Endothelial cell of umbilical vein (primary cell): ENCODE results near the gene BST2. TPM values are rescaled to one million over a fixed set of nuclear protein-coding genes. Genes with fewer than 3 reads are reported as not detected.

ENCODE experiments used
- BruUV-seq: library from RNA; stranded (reverse); fragments of 400-500 nt; replicated peaks from 2 replicates; lab custom pipeline; 2021; lab: Mats Ljungman, UMichigan
- CTCF ChIA-PET: fragments of 300-600, 350-600 bp; sonication (Branson Sonifier 250); formaldehyde crosslinking; loops from one replicate; lab custom pipeline; 2021; ENCODE audit warnings: antibody characterized with exemption, inconsistent platforms; lab: Charles Lee
- POLR2A ChIA-PET: fragments of 300-600, 350-600 bp; sonication (Branson Sonifier 250); formaldehyde crosslinking; loops from one replicate; lab custom pipeline; 2021; ENCODE audit warnings: antibody characterized with exemption, inconsistent platforms; lab: Charles Lee
- DNase-seq: peaks from one replicate; pipeline ENCODE4 v3.0.0-alpha.2; 2011; ENCODE audit warnings: low read depth, low spot score
- FAIRE-seq: peaks from 2 replicates; lab custom pipeline; 2011; peaks lifted over from hg19 to GRCh38; lab: Jason Lieb, UNC
- H2AFZ ChIP-seq: 2 replicates; pipeline ENCODE4 v1.6.0; 2012; ENCODE audit warnings: low read depth, low read length, control low read depth, inconsistent platforms
- H3K27ac ChIP-seq: 2 replicates; pipeline ENCODE4 v1.5.1; 2011; ENCODE audit warnings: low read depth, mild to moderate bottlenecking, control low read depth, low read length, moderate library complexity; ENCODE audit not compliant: insufficient read depth
- H3K27me3 ChIP-seq, 2 experiments: 2 replicates each; pipeline versions ENCODE4 v1.6.0 to v1.6.1; 2011; ENCODE audit warnings: low read length in 2 of 2, mixed read lengths in 1 of 2; ENCODE audit not compliant: control insufficient read depth in 2 of 2, insufficient read depth in 2 of 2
- H3K36me3 ChIP-seq, 2 experiments: 2 replicates in 1 of 2; 3 replicates in 1 of 2; pipeline ENCODE4 v1.5.1; 2011; ENCODE audit warnings: low read length in 2 of 2, mild to moderate bottlenecking in 1 of 2, moderate library complexity in 1 of 2; ENCODE audit not compliant: control insufficient read depth in 2 of 2, insufficient read depth in 2 of 2; ENCODE audit errors: extremely low read depth in 1 of 2
- H3K4me1 ChIP-seq: 3 replicates; pipeline ENCODE4 v1.5.1; 2011; ENCODE audit warnings: mild to moderate bottlenecking, low read length; ENCODE audit not compliant: control insufficient read depth, insufficient read depth; ENCODE audit errors: extremely low read depth
- H3K4me2 ChIP-seq: 2 replicates; pipeline ENCODE4 v1.6.1; 2011; ENCODE audit warnings: low read length, control low read depth, mixed read lengths; ENCODE audit not compliant: insufficient read depth
- H3K4me3 ChIP-seq, 3 experiments: fragments of 200-600 bp in 1 of 3; sonication (generic), shearing (Covaris generic) in 1 of 3; replicated peaks in 1 of 3; 2 replicates each; pipeline ENCODE4 v1.5.1; 2011 to 2016; ENCODE audit warnings: control low read depth in 3 of 3, low read length in 3 of 3, mild to moderate bottlenecking in 2 of 3, inconsistent platforms in 1 of 3, low read depth in 1 of 3, moderate library complexity in 1 of 3; ENCODE audit not compliant: insufficient read depth in 1 of 3
- H3K79me2 ChIP-seq: 2 replicates; pipeline ENCODE4 v1.6.0; 2012; ENCODE audit warnings: low read length, inconsistent platforms; ENCODE audit not compliant: control insufficient read depth, insufficient read depth
- H3K9ac ChIP-seq: replicated peaks from 2 replicates; pipeline ENCODE3; 2011; ENCODE audit warnings: low read length, control low read depth; ENCODE audit not compliant: insufficient read depth; ENCODE audit errors: extremely low read depth
- H3K9me1 ChIP-seq: replicated peaks from 3 replicates; pipeline ENCODE4 v1.6.0; 2011; ENCODE audit warnings: mild to moderate bottlenecking, low read length; ENCODE audit not compliant: control insufficient read depth, insufficient read depth; ENCODE audit errors: extremely low read depth
- H3K9me3 ChIP-seq: replicated peaks from 2 replicates; pipeline ENCODE4 v1.5.1; 2012; ENCODE audit warnings: low read length, inconsistent platforms; ENCODE audit not compliant: control insufficient read depth, insufficient read depth
- H4K20me1 ChIP-seq: replicated peaks from 2 replicates; pipeline ENCODE3; 2011; ENCODE audit warnings: mild to moderate bottlenecking, low read length; ENCODE audit not compliant: control insufficient read depth, insufficient read depth; ENCODE audit errors: extremely low read depth
- EZH2 ChIP-seq: IDR thresholded peaks from 2 replicates; pipeline ENCODE4 v1.6.1; 2012; ENCODE audit warnings: borderline replicate concordance, low read depth, mild to moderate bottlenecking, moderate library complexity, low read length, inconsistent platforms; ENCODE audit not compliant: severe bottlenecking
- FOS ChIP-seq: IDR thresholded peaks from 2 replicates; pipeline ENCODE4 v1.6.1; 2011; ENCODE audit warnings: mild to moderate bottlenecking, low read length, moderate library complexity, borderline replicate concordance; ENCODE audit not compliant: insufficient read depth
- GATA2 ChIP-seq: IDR thresholded peaks from 2 replicates; pipeline ENCODE4 v1.7.0; 2011; ENCODE audit warnings: low read depth, mild to moderate bottlenecking, moderate library complexity, mixed read lengths, low read length; ENCODE audit not compliant: insufficient read length, insufficient read depth
- JUN ChIP-seq: IDR thresholded peaks from 2 replicates; pipeline ENCODE4 v1.6.1; 2011; ENCODE audit warnings: borderline replicate concordance, low read depth; ENCODE audit not compliant: insufficient read length, insufficient read depth
- MYC ChIP-seq: IDR thresholded peaks from one replicate; pipeline ENCODE4 v1.6.1; 2011; ENCODE audit warnings: mild to moderate bottlenecking, low read depth, low read length
- POLR2A ChIP-seq: IDR thresholded peaks from 2 replicates; pipeline ENCODE4 v1.6.1; 2012; ENCODE audit warnings: low read depth, mild to moderate bottlenecking, control low read depth, low read length
- POLR2AphosphoS5 ChIP-seq: IDR thresholded peaks from 2 replicates; pipeline ENCODE4 v1.6.1; 2012; ENCODE audit warnings: low read depth, mild to moderate bottlenecking, control low read depth, low read length, moderate library complexity; ENCODE audit not compliant: insufficient read depth
- dilution Hi-C: fragments of 300-500 bp; cut with MboI; formaldehyde crosslinking; loops from one replicate; pipeline ENCODE4 v1.15.0; 2019; ENCODE audit warnings: low sequenced_read_pairs; ENCODE audit not compliant: extremely low pct_ligation_motif_present
- intact Hi-C: fragments of 100-400 bp; cut with micrococcal nuclease; formaldehyde crosslinking; loops from one replicate; pipeline ENCODE4 v1.10.0; 2022
- polyA plus RNA-seq, 4 experiments: library from polyadenylated mRNA; depleted of rRNA in 3 of 4; stranded (reverse) in 3 of 4; unstranded in 1 of 4; fragments of >200 nt; gene quantifications; 2 replicates each; pipeline versions ENCODE4 v1.2.1 to v1.2.3, GENCODE V29; 2011 to 2012; ENCODE audit warnings: missing spikeins in 1 of 4
- total RNA-seq: library from RNA; stranded (reverse); gene quantifications from 2 replicates; pipeline ENCODE4 v1.2.3, GENCODE V29; 2021
- TF ChIP-seq, protein P1 (sequence below): IDR thresholded peaks from 2 replicates; pipeline ENCODE4 v1.6.1; 2011; ENCODE audit not compliant: insufficient read depth, insufficient read length
- TF ChIP-seq, protein P2 (sequence below), 2 donors: IDR thresholded peaks; 1 replicate in 1 of 2; 2 replicates in 1 of 2; pipeline ENCODE4 v1.5.1; 2011; ENCODE audit warnings: low read length in 2 of 2, mild to moderate bottlenecking in 2 of 2, moderate library complexity in 2 of 2, control low read depth in 1 of 2, inconsistent platforms in 1 of 2, low read depth in 1 of 2; ENCODE audit not compliant: insufficient read depth in 1 of 2; ENCODE audit errors: extremely low read depth in 1 of 2

Gene BST2
- total and polyA plus RNA-seq, 2 donors (not counting 3 experiments of a cell fraction or from before 2014, with no cell fraction given), result 21.2 to 146 TPM

- Histone ChIP-seq H3K27ac (no peak overlapping the region), H3K9me1 (no peaks in the 10 kb centered on the region), H3K9ac (no peak overlapping the region), H3K4me1 (peaks cover 39% of the 10 kb centered on the region), H2AFZ (no peak overlapping the region), H3K9me3 (no peaks in the 10 kb centered on the region), H4K20me1 (no peaks in the 10 kb centered on the region), H3K79me2 (no peaks in the 10 kb centered on the region), H3K36me3 (no peaks in the 10 kb centered on the region), H3K4me3 (no peak overlapping the region), H3K27me3 (no peaks in the 10 kb centered on the region), H3K4me2 (no peak overlapping the region)
- intact Hi-C loops (no loop called here), dilution Hi-C loops (no loop called here)
- FAIRE-seq, result no peak
- ChIA-PET POLR2A (no interaction called here), CTCF (interaction anchor here (1.1 to 2.5 kb wide), 3 partner anchors 11 to 43 kb away, joined by 4 to 7 read pairs (median 5); partner anchors contain the start of gene ANO8)
- no peak for DNase-seq
- BruUV-seq, result no TSS peak
- TF ChIP-seq POLR2A (no peak), JUN (no peak), POLR2AphosphoS5 (no peak), GATA2 (no peak), MYC (no peak), FOS (no peak), EZH2 (no peak)
- TF ChIP-seq, protein P1, sequence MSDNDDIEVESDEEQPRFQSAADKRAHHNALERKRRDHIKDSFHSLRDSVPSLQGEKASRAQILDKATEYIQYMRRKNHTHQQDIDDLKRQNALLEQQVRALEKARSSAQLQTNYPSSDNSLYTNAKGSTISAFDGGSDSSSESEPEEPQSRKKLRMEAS, result no peak
- TF ChIP-seq, protein P2, sequence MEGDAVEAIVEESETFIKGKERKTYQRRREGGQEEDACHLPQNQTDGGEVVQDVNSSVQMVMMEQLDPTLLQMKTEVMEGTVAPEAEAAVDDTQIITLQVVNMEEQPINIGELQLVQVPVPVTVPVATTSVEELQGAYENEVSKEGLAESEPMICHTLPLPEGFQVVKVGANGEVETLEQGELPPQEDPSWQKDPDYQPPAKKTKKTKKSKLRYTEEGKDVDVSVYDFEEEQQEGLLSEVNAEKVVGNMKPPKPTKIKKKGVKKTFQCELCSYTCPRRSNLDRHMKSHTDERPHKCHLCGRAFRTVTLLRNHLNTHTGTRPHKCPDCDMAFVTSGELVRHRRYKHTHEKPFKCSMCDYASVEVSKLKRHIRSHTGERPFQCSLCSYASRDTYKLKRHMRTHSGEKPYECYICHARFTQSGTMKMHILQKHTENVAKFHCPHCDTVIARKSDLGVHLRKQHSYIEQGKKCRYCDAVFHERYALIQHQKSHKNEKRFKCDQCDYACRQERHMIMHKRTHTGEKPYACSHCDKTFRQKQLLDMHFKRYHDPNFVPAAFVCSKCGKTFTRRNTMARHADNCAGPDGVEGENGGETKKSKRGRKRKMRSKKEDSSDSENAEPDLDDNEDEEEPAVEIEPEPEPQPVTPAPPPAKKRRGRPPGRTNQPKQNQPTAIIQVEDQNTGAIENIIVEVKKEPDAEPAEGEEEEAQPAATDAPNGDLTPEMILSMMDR (IDR thresholded peaks at IDR 0.05; ENCODE audit: extremely low read depth in 1 of 2, insufficient read depth in 1 of 2, low read depth in 1 of 2, low read length in 2 of 2), result no peak
Measured at GRCh38 chr19:17378271-17378670, 27.2 kb downstream of the BST2 start.
